Measurements from ENCODE around the gene LANCL3.
"Not testable (repeated sequence)": the region's sequence is repeated elsewhere in the genome, so short reads cannot be mapped to it uniquely, and the experiment has no call there.

The LANCL3 gene

GRCh38 chrX:37627602-37628001 is 56.1 kb downstream of the LANCL3 start:
- DNase-seq: no peak

DNA sequence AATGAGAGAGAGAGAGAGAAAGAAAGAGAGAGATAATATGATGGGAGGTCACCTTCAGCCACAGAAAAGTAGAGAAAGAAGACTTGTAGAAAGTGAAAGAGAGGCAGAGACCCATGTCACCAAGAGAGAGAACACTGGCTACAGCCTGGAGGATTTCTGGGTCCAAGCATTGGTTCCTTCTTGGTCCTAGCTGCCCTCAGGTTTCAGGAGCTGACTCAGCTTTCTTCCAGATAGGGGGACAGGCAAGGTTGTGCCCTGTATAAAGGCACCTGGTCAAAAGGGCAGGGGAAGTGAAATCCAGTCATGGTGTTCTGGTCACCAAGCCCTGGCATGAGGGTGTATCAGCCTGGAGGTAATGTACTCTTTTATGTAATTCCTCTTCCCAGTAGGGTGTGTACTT is 66.6 kb downstream of the LANCL3 start:
- DNase-seq: no peak

DNA sequence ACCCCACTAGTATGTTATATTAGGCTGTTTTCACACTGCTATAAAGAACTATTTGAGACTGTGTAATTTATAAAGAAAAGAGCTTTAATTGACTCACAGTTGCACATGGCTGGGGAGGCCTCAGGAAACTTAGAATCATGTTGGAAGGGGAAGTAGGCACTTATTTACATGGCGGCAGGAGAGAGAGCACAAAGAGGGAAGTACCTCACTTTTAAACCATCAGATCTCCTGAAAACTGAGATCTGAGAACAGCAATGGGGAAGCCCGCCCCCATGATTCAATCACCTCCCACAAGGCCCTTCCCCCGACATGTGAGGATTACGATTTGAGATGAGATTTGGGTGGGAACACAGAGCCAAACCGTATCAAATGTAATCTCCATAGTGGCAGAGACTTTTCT is 68.7 kb downstream of the LANCL3 start:
- DNase-seq: no peak

DNA sequence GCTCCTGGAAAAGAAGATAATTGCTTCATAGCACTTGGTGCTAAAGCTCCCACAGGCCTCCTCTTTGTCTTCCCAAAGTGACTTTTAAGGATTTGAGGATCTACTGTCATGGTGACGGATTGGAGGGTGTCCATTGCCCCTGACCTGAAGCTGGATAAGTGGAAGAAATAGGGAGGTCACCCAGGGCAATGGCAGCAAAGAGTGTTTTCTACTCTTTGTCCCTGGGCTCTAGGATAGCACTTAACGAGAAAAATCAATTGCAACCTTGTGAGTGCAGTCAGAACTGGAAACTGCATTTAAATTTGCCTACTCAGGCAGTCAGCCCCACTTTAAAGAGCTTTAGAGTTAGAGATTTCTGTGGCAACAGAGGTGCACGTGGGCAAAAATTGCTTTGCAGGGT is 70.4 kb downstream of the LANCL3 start:
- no peak for DNase-seq

DNA sequence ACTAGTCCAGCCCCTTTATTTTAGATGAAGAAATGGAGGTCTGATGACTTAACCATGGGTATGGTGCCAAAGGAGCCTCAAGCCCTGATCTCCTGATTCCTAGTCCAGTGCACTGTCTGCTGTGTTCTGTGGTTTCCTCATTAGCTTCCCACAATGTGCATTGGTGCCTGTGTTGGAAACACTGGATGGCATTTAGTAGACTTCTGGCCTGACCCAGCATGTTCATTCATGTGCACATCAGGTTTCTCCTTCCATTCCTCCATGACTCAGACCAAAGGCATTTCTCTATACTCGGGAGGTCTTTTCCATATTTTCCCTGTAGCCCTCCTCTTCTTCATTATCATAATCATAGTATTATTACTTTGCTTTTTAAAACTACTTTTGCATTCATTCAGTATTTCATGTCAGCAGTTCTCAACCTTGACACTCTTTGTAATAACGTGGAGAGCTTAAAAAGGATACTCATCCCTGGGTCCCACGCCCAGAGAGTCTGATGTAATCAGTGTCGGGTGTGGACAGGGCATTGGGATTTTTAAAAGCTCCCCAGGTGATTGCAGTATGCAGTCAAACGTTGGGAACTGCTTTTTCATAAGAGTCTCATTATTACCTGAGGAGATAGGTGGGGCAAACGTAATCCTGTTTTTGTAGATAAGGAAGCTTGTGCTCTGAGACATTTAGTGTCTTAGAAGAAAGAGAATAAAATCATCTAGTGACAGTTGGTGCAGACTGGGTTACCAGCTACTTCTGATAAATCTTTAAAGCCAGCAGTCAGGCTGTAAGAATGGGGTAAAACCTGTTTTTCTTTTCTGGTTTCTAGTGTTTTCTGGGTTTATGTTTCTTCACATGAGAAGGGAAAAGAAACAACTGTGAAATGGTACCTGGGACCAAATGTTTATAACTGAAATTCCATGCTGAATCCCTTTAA is 73.2 kb downstream of the LANCL3 start:
- DNase-seq: no peak

GRCh38 chrX:37646254-37646653 is 74.8 kb downstream of the LANCL3 start:
- DNase-seq: no peak

- DNase-seq: not testable (repeated sequence)
Observed at GRCh38 chrX:37650879-37651278, 79.4 kb downstream of the LANCL3 start.

DNA sequence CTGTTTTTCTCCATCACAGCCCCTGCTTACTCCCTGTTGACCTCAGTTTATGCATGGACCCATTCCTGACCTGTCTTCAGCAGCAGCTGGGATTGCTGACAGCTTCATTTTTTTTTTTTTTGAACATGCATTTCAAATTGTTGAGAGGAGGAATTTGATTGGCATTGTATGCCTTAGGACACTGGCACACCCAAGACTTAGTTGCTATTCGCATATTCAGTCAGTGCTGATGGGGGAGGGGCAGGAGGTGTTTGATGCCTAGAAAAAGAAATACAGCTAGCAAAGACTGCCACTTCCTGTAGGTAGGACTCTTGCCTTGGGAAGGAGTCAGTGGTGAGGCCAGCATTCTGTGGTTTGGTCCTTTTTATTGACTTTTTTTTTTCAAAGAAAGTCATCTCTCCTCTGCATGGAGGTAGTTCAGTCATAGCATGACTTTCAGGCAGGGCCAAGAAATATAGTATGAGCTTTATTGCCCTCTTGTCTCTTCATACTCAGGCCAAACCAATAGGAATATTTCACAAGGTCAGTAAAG is 80.5 kb downstream of the LANCL3 start:
- no peak for DNase-seq

DNA sequence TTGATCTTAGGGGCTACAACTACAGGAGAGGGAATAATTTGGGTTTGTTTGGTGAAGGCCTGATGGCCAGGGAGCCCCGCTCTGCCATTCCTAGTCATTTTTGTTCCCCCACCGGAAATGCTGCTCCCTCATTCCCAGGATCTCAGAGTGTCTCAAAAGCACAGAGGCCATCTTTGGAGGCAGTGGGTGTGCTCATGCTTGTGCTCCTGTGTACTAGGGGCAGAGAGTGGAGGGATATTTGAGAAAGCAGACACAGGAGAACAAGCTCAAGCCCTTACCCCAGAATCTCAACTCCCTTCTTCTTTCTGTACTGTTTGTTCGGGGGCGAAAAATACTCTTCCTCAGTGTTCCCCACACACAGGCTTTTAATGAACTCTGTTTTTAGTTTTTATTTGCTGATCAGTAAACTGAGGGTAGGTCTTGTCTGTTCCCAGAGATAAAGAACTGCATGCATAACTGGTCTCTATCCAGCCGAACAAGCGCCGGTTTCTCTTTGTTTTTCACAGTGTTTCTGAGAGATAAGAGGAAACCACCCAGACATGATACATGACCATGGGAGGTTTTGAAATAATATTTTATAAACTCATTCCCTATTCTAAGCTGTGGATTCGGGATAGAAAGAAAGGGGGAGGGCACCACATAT is 81.2 kb downstream of the LANCL3 start:
- no peak for DNase-seq

DNA sequence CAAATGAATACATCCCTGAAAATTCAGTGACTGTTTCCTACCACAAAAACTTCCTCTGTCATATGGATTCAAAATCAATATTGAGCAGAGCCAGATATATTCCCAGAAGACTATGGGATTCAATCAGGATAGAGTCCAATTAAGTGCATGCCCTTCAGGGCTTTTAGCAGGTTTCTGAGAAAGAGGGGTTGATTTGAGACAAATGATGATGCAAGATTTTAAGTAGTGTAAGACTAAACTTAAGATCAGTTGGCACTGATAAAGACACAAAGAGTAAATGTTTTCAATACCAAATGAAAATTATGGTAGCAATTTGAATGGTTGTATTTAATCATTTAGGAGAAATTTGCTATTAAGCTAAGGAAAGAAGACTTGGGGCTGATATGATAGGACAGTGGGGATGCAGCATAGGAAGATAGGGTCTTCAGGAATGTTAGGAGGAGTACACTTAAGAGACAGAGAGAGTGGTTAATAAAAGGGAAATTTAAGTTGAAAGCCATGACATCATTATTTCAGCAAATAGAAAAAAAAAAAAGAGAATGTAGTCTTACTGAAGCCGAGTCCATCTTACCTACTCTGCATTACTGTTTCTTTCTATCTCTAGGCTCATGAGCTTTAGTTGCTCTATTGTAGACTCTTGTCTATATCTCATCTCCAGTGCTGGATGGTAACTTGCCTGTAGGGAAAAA is 82.1 kb downstream of the LANCL3 start:
- DNase-seq: no peak

DNA sequence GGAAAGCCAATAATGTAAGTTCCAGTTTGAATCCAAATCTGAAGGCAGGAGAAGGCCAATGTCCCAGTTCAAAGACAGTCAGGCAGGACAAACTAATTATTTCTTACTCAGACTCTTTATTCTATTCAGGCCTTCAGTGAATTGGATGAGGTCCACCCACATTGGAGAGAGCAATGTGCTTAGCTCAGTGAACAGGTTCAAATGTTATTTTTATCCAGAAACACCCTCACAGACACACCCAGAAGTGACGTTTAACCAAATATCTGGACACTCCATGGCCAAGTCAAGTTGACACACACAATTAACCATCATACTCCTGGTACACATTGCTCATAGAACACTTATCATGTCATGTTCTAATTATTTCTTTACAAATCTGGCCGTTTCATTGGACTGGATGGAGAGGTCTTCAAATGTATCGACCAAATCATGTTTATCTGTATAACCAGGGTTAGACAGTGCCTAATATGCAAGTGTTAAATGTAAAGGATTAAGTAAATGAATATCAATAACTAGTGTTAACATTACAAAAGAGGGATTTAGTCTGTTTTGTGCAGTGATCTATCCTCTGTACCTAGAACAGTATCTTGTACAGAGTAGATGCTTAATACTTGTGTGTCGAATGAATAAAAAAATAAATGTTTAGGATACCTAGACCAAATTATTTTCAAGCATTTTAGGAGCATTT is 87.0 kb downstream of the LANCL3 start:
- DNase-seq: no peak

DNA sequence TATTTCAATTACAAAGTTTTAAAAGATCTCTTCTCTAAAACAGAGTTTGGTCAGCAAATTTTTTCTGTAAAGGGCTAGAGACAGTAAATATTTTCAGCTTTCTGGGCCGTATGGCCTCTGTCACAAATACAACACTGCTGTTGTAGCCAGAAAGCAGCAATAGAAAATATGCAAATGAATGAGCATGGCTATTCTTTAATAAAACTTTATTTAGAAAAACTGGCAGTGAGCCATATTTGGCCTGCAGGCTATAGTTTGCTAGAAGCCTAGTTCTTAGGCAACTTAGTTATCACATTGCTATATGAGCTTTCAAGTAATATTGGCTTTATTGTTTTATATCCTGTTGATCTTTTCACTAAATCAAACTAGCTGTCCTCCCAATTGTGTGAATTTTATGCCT is 87.6 kb downstream of the LANCL3 start:
- no peak for DNase-seq

- DNase-seq: no peak
Observed at GRCh38 chrX:37662181-37662580, 90.7 kb downstream of the LANCL3 start.

DNA sequence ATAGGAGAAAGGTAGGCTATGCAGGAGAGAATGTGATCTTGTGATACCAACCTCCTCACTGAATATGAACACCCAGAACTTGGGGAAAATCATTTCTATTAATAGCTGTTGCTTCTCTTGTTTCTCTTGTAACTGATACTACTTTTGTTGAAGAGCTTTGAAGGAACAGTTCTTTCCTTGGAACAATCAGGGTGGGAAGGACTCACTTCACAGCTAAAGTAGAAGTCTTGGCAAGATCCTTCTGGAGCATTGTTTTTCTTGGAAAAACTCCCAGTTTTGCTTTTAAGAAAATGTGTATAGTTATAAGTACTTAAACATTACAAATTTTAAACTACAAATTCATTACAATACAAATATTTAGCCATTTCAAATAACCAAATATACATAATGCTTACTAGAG is 95.1 kb downstream of the LANCL3 start:
- no peak for DNase-seq

- DNase-seq: no peak
Observed at GRCh38 chrX:37667141-37667540, 95.7 kb downstream of the LANCL3 start.

DNA sequence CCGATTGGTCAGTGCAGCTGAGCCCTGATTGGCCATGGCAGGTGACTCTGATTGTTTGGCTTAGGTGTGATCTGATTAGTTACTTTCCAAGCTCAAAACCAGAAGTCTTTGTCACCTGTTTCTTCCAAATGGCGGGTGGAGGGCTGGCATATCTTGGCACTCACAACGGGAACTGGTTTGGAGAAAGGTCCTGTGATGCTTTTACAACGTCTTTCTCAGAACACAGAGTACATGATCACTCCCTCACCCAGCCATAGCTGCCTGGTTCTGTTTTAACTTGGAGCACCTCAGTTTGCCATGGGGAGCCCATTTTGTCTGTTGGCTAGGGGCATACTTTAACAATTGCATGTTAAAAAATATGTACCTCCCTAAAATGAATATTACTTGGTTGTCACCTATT is 101.1 kb downstream of the LANCL3 start:
- no peak for DNase-seq

- no peak for DNase-seq
Observed at GRCh38 chrX:37676811-37677210, 105.3 kb downstream of the LANCL3 start.

- no peak for DNase-seq
Observed at GRCh38 chrX:37677243-37677642, 105.8 kb downstream of the LANCL3 start.

GRCh38 chrX:37677765-37678164 is 106.3 kb downstream of the LANCL3 start:
- DNase-seq: no peak

- no peak for DNase-seq
Observed at GRCh38 chrX:37678574-37678973, 107.1 kb downstream of the LANCL3 start.

GRCh38 chrX:37679230-37679629 is 107.8 kb downstream of the LANCL3 start:
- no peak for DNase-seq

- DNase-seq: no peak
Observed at GRCh38 chrX:37679888-37680287, 108.4 kb downstream of the LANCL3 start.

- no peak for DNase-seq
Observed at GRCh38 chrX:37684426-37684825, 113.0 kb downstream of the LANCL3 start.

Measured in activated CD4-positive, CD25-positive, alpha-beta regulatory T cell treated with anti-CD3 and anti-CD28 coated beads, Interleukin-2, amount 50 U/mL, for 72 hours (primary cell).